Heart right ventricle (tissue), 16 donors: ENCODE results near the gene NHP2. TPM values are rescaled to one million over a fixed set of nuclear protein-coding genes. Genes with fewer than 3 reads are reported as not detected.

Experiments used
- ATAC-seq, 8 donors: fragments of 200-7000 bp; cut with Tn5 transposase; one replicate each; pipeline ENCODE4 v1.9.1; 2020; ENCODE audit warnings: mild to moderate bottlenecking in 8 of 8, moderate library complexity in 8 of 8, moderate number of reproducible peaks in 1 of 8
- DNase-seq, 2 donors: peaks; one replicate each; pipeline ENCODE4 v3.0.0-alpha.2; 2020
- H3K27ac ChIP-seq, 10 donors: fragments of 200-600 bp; sonication (generic) in 2 of 10; one replicate each; pipeline versions ENCODE4 v1.5.0 to v1.8.0; 2020 to 2022; ENCODE audit warnings: mild to moderate bottlenecking in 3 of 10
- H3K27me3 ChIP-seq, 7 donors: fragments of 200-600 bp; one replicate each; pipeline ENCODE4 v1.8.0; 2021 to 2022; ENCODE audit warnings: mild to moderate bottlenecking in 2 of 7
- H3K36me3 ChIP-seq, 9 donors: fragments of 200-600 bp; sonication (generic) in 1 of 9; one replicate each; pipeline versions ENCODE4 v1.5.0 to v1.8.0; 2020 to 2022; ENCODE audit warnings: mild to moderate bottlenecking in 2 of 9
- H3K4me1 ChIP-seq, 9 donors: fragments of 200-600 bp; sonication (generic) in 1 of 9; one replicate each; pipeline versions ENCODE4 v1.5.0 to v1.8.0; 2020 to 2022; ENCODE audit warnings: mild to moderate bottlenecking in 4 of 9
- H3K4me3 ChIP-seq, 10 donors: fragments of 200-600 bp; sonication (generic) in 2 of 10; one replicate each; pipeline versions ENCODE4 v1.5.0 to v1.8.0; 2020 to 2022; ENCODE audit warnings: mild to moderate bottlenecking in 7 of 10, moderate library complexity in 2 of 10
- H3K9me3 ChIP-seq, 11 donors: fragments of 200-600 bp in 10 of 11; sonication (generic) in 2 of 11; one replicate each; pipeline versions ENCODE4 v1.5.0 to v1.8.0; 2013 to 2022; ENCODE audit warnings: mild to moderate bottlenecking in 2 of 11, control low read depth in 1 of 11, moderate library complexity in 1 of 11
- CTCF ChIP-seq, 9 donors: fragments of 200-600 bp; sonication (generic) in 2 of 9; IDR thresholded peaks; one replicate each; pipeline versions ENCODE4 v1.5.0 to v1.8.0; 2021 to 2022; ENCODE audit warnings: antibody characterized with exemption in 9 of 9, mild to moderate bottlenecking in 5 of 9, moderate library complexity in 1 of 9
- WGBS, 2 donors: extraction: QIAGEN DNeasy Blood & Tissue Kit; methylation state at CpG; one replicate each; pipeline ENCODE4 v1.1.7; 2013; ENCODE audit warnings: inconsistent platforms in 1 of 2; 5-methylcytosine and 5-hydroxymethylcytosine counted together
- intact Hi-C, 10 donors: fragments of 100-400 bp; cut with DNase I; formaldehyde crosslinking; loops; one replicate each; pipeline versions ENCODE4 v1.11.1 to v1.14.2; 2022
- polyA plus RNA-seq, 2 donors: library from polyadenylated mRNA; stranded (reverse); fragments of 200-250 nt; gene quantifications; one replicate each; pipeline ENCODE4 v1.2.3, GENCODE V29; 2013
- total RNA-seq, 10 donors: library from RNA; stranded (reverse); fragmentation: NEBNext Ultra II Directional in 3 of 10; extraction: Animal tissue kit (Norgen Biotek cat#: 25700) in 3 of 10; gene quantifications; one replicate each; pipeline versions ENCODE4 v1.2.1 to v1.2.4, GENCODE V29; 2021 to 2023
- donor health status: Arrhythmogenic right ventricular cardiomyopathy.
- donor health status: ischemic (EF 13 %, LVEDD 7.1; RV severe dilation, severe dysfunction).
- donor health status: healthy with polysubstance abuse.
- donor health status: DM: no; HTN: yes; CAD: no.
- donor health status: DM: no; HTN: no; CAD: no.
- donor health status: ischemic (EF 25% LVEDD 6.9; RV normal size, moderate dysfunction).
- donor health status: ischemic (EF 25% LVEDD 5.7; RV mildly dilated, moderate dysfunction).
- donor health status: healthy.
- donor health status: DM: yes; HTN: yes; CAD: no.
- donor health status: Ischemic cardiomyopathy.
- donor health status: ischemic (EF 35%, LVEDD 5.7; RV mildly dilated, moderate dysfunction).
- donor health status: nonischemic (EF 11% LVEDD 7.7; RV severe dilation, severe dysfunction).
- donor health status: DM: yes; HTN: yes; CAD: no.
- donor health status: PGD.
- donor health status: ischemic (EF 29% LVEDD 5.4; RV normal size, mild dysfunction).
- donor health status: nonischemic (EF 23%, LVEDD 6.1; RV moderate dilation, normal function).

NHP2 gene
- total and polyA plus RNA-seq, 12 donors: 59.8 to 272 (median 74.5) TPM

GRCh38 chr5:178192244-178192643 is 38.6 kb upstream of the NHP2 start:
- TF ChIP-seq CTCF (IDR thresholded peaks at IDR 0.05): no peak
- H3K9me3 ChIP-seq: no peaks in the 10 kb centered on the region
- no peak overlapping the region for H3K27ac ChIP-seq
- intact Hi-C loops: no loop called here
- no peak for ATAC-seq
- H3K4me3 ChIP-seq: no peak overlapping the region
- peaks cover 0 to 44% (median 16%) of the 10 kb centered on the region in 7 donors for H3K27me3 ChIP-seq
- no peaks in the 10 kb centered on the region for H3K36me3 ChIP-seq
- DNase-seq: no peak
- H3K4me1 ChIP-seq: peaks cover 0 to 6% (median 0%) of the 10 kb centered on the region in 9 donors
- WGBS, 2 donors: 67% methylated on average over 2 of the region's 2 CpGs

- ATAC-seq: no peak
Measured at GRCh38 chr5:178191661-178192060, 38.0 kb upstream of the NHP2 start.

GRCh38 chr5:178189433-178189832 is 35.7 kb upstream of the NHP2 start:
- H3K36me3 ChIP-seq: no peaks in the 10 kb centered on the region
- H3K27me3 ChIP-seq: peaks cover 0 to 36% (median 11%) of the 10 kb centered on the region in 7 donors
- H3K4me1 ChIP-seq: peaks cover 0 to 6% (median 0%) of the 10 kb centered on the region in 9 donors
- no peak for ATAC-seq
- H3K27ac ChIP-seq: no peak overlapping the region
- TF ChIP-seq CTCF (IDR thresholded peaks at IDR 0.05): no peak
- no peak for DNase-seq
- WGBS, 2 donors: 42 to 61% methylated on average over 2 of the region's 2 CpGs
- H3K4me3 ChIP-seq: no peak overlapping the region
- intact Hi-C loops: no loop called here
- no peaks in the 10 kb centered on the region for H3K9me3 ChIP-seq

More at GRCh38 chr5:178191661-178192060, 38.0 kb upstream of the NHP2 start:
- no peak for DNase-seq
- Histone ChIP-seq H3K36me3 (no peaks in the 10 kb centered on the region), H3K27ac (no peak overlapping the region), H3K4me3 (no peak overlapping the region), H3K27me3 (peaks cover 0 to 44% (median 16%) of the 10 kb centered on the region in 7 donors), H3K9me3 (no peaks in the 10 kb centered on the region), H3K4me1 (peaks cover 0 to 6% (median 0%) of the 10 kb centered on the region in 9 donors)
- 73 to 88% methylated on average over 4 of the region's 4 CpGs for WGBS, 2 donors
- TF ChIP-seq CTCF (IDR thresholded peaks at IDR 0.05): no peak
- intact Hi-C loops: no loop called here

- no peak for ATAC-seq
- no peak for TF ChIP-seq CTCF (IDR thresholded peaks at IDR 0.05)
- no peaks in the 10 kb centered on the region for H3K9me3 ChIP-seq
- H3K36me3 ChIP-seq: no peaks in the 10 kb centered on the region
- intact Hi-C loops: no loop called here
- WGBS, 2 donors: 71 to 95% methylated on average over 27 of the region's 27 CpGs
- peaks cover 0 to 24% (median 0%) of the 10 kb centered on the region in 7 donors for H3K27me3 ChIP-seq
- peak within 1 kb of the TSS in 1 of 10 donors; percentile 25 for H3K4me3 ChIP-seq
- peaks cover 0 to 8% (median 0%) of the 10 kb centered on the region in 9 donors for H3K4me1 ChIP-seq
- no peak within 1 kb of the TSS for H3K27ac ChIP-seq
- DNase-seq: no peak
Measured at GRCh38 chr5:178187014-178187413, 33.3 kb upstream of the NHP2 start, which contains the start of gene GMCL2. TSS of gene GMCL2 (minus strand) at chr5:178187371. CDS start at chr5:178187299, 72 bp downstream.
